IPS-NIHi11 (cell line): Measurements from ENCODE around the gene DNM2.
"Not testable (repeated sequence)": the region's sequence is repeated elsewhere in the genome, so short reads cannot be mapped to it uniquely, and the experiment has no call there.

Experiments
- DNase-seq: peaks from one replicate; pipeline ENCODE4 v3.0.0; 2012; ENCODE audit warnings: mixed read lengths, low spot score

The DNM2 gene

GRCh38 chr19:10752237-10752912, 34.5 kb downstream of the DNM2 start:
- DNase-seq, result no peak

- DNase-seq, result no peak
Measured at GRCh38 chr19:10752913-10753704, 35.2 kb downstream of the DNM2 start.

DNA sequence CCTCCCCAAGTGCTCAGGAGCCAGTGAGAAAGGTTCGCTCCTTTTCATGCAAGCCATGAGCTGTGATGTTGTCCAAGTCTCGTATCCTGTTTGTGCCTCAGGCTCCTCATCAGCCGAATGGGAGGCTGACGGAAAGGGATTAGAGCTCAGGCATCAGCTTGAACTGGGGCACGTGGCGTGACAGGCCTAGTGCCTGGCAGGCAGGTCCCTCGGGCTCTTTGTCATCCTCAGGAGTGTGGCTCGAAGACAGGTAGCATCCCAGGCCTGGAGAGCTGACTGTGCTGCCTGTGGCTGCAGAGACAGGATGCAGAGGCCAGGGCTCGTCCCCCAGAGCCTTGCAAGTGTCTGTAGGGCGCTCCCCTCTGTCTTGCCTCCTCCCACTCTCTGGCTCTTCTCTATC, 38.5 kb downstream of the DNM2 start:
- no peak for DNase-seq

DNA sequence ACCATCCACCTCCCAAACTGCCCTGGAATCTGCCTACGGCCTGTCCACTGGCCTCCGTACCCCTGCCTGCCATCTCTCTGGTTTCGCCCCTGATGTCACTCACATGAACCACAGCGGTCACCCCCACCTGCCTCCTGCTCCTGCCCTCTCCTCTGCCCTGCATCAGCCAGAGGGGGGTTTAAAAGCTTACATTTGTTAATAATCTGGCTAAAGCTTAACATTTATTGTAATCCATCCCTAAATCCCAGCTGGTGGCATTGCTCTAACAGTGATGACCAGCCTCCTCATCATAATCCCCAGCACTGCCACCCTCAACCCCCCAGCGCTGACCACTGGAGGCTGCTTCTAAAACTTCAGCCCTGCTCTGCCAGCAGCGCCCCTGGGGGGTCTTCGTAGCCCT, 38.9 kb downstream of the DNM2 start:
- DNase-seq, result no peak

GRCh38 chr19:10758050-10758449, 40.2 kb downstream of the DNM2 start:
- not testable (repeated sequence) for DNase-seq

- DNase-seq, result no peak
Measured at GRCh38 chr19:10758978-10759377, 41.1 kb downstream of the DNM2 start.

- DNase-seq, result no peak
Measured at GRCh38 chr19:10760273-10760944, 42.5 kb downstream of the DNM2 start.

DNA sequence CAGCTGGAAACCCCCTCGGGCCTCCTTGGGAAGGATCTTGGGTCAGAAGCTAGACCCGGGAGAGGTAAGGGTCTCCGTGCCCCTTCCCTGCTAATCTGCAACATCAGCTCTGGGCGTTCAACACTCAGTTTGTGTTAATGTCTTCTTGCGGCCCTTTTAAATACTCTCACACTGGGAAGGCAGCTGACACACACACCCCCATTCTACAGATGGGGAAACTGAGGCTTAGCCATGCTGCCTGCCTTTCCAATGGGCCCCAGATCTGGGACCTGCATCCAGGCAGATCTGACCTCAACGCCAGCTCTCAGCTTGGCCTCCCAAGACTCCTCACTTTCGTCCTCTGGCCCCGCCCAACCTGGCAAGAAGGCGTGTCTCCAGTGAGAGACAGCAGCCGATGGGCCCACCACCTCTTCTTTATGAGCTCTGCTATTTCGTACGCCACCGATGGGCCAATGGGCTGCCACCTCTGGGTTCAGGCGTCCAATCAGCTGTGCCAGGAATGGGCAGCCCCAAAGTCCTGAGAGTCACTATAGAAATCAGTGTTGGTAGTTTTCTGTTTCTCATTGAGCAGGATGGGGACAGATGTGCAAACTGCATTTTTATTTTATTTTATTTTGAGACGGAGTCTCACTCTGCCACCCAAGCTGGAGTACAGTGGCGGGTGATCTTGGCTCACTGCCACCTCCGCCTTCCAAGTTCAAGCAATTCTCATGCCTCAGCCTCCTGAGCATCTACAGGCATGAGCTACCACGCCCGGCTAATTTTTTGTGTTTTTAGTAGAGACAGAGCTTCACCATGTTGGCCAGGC, 43.8 kb downstream of the DNM2 start:
- no peak for DNase-seq

GRCh38 chr19:10762656-10763055, 44.8 kb downstream of the DNM2 start:
- DNase-seq, result no peak

GRCh38 chr19:10763411-10763810, 45.5 kb downstream of the DNM2 start:
- DNase-seq, result no peak

DNA sequence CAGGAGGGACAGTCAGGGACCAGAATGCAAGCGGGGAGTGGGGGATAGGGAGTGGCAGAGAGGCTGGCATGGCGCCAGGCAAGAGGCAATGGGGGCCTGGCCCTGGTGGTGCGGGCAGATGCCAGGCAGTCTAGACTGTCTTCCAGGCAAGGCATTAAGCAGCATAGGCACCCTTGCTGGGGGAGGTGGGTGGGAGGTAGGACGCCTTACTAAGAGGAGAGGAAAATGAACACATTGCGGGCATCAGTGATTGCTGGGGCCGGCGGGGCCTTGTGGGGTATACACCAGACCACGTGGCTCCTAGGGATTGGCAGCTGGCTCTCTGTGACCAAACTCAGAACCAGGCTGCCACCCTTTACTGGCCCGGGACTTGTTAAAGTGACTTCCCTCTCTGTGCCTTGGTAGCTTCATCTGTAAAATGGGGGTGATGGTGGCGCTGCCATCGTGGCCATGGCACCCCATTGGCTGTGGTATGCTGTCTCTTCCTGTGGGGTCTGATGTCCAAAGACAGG, 46.0 kb downstream of the DNM2 start:
- no peak for DNase-seq

DNA sequence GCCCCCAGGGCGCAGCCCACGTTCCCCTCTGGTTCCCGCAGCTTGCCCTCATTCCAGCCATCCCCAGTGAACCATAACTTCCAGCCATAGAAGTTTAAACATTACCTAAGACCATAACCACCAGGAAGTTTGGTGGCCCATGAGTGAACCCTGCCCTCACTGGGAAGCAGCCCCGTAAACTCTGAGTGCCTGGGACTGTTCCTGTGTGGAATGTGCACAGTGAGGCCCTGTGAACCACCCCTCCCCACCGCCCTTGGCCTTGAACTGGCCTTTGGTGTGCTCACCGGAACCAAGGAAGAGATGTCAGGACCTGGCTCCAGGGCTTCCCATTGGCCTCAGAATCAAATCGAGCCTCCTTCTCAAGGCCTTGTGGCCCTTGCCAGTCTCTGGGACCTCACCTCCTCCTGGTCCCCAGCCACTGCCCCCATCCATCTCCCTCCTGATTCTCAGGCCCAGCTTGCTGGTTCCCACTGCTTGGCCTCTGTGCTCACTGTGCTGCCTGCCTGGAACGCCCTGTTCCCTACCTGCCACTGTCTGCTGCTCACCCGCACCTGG, 46.5 kb downstream of the DNM2 start:
- no peak for DNase-seq

DNA sequence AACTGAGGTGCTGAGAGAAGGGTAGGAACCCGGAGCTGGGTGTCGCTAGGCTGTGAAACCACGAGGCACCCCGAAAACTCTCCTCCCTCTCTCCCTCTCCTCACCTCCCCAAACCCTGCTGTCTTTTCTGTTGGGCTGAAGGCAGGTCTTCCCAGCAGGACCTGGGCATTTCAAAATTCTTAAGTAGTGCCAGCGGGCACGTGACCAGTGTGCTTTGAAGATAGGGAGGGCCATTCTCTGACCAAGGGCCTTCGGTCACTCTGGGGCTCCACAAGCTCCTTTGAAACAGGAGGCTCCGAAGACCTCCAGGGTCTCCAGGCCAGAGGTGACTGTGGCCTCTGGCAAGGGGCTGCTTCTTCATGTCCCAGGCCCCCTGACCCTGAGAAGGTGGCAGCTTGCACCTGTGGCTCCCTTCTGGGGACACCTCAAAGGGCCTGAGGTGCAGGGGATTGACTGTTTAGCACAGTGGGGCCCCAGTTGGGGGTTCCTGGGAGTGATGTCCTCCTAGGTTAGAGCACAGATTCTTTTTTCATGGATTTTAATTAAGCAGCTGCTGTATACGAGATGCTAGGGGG, 48.3 kb downstream of the DNM2 start:
- no peak for DNase-seq

GRCh38 chr19:10766671-10767201, 48.9 kb downstream of the DNM2 start:
- no peak for DNase-seq

- DNase-seq, result no peak
Measured at GRCh38 chr19:10767726-10768125, 49.8 kb downstream of the DNM2 start.

DNA sequence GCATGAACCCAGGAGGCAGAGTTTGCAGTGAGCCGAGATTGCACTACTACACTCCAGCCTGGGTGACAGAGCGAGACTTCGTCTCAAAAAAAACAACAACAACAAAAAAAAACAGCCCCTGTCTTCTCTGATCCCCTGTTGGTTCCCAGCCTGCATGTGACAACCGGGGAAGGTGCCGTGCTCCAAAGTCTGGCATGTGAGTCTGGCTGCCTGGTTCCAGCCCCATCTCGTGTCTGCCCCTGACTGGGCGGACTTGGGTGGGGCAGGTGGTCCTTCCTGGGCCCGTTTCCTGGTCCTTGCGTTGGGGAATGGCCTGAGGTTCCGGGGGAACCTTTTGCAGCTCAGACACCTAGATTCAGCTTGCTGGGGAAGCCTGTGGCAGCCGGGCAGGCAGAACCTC, 50.5 kb downstream of the DNM2 start:
- no peak for DNase-seq

DNA sequence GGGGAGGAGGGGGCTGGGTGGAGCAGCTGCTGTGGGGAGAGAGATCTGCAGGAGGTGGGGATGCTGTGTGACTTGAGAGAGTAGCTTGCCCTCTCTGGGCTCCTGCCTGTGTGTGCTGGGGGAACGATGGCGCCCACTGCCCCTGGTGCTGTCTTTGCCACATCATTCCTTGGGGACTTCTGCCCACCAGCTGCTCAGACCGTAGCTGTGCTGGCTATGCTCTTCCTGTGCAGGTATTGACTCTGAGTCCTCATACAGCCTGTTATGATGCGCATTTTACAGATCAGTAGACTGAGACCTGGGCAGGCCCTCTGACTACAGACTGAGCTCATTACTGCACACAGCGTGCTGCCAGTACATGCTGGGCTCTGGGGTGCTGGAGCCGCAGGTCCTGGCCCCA, 51.1 kb downstream of the DNM2 start:
- DNase-seq, result no peak

GRCh38 chr19:10769533-10770491, 51.9 kb downstream of the DNM2 start:
- no peak for DNase-seq

GRCh38 chr19:10773969-10774368, 56.1 kb downstream of the DNM2 start:
- DNase-seq, result no peak

DNA sequence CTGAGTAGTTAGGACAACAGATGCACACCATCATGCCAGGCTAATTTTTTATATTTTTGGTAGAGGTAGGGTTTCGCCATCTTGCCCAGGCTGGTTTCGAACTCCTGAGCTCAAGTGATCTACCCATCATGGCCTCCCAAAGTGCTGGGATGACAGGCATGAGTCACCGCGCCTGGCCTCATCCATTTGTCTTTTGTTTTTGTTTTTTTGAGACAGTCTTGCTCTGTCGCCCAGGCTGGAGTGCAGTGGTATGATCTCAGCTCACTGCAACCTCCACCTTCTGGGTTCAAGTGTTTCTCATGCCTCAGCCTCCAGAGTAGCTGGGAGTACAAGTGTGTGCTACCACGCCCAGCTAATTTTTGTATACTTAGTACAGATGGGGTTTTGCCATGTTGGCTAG, 57.0 kb downstream of the DNM2 start:
- no peak for DNase-seq
